HuH-7.5 (cell line): Measurements from ENCODE around the gene GID8.
"Not testable (repeated sequence)": the region's sequence is repeated elsewhere in the genome, so short reads cannot be mapped to it uniquely, and the experiment has no call there.

Source experiments
- DNase-seq: peaks from one replicate; pipeline ENCODE4 v3.0.0; 2011; ENCODE audit warnings: low spot score

Gene GID8

DNA sequence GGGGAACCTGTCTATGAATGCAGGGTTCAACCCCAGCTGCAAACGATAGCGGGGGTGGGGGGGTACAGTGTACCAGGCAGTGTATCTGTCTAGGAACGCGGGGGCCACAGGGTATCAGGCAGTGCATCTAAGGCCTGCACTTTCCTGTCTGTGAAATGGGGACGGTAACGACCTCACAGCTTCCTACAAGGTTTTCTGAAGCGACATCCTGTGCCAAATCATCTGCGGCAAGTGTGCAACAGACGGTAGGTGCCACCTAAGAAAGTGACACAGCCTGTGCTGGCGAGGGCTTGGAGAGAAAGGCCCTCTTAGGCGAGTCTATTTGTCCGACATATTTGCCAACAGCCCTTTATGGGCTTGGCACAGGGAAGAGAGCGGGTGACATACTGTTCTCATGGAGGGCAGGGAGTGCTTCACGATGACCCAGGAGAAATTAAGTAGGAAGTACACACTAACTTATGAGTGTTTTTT lies 15.5 kb upstream of the GID8 start:
- DNase-seq: no peak

DNA sequence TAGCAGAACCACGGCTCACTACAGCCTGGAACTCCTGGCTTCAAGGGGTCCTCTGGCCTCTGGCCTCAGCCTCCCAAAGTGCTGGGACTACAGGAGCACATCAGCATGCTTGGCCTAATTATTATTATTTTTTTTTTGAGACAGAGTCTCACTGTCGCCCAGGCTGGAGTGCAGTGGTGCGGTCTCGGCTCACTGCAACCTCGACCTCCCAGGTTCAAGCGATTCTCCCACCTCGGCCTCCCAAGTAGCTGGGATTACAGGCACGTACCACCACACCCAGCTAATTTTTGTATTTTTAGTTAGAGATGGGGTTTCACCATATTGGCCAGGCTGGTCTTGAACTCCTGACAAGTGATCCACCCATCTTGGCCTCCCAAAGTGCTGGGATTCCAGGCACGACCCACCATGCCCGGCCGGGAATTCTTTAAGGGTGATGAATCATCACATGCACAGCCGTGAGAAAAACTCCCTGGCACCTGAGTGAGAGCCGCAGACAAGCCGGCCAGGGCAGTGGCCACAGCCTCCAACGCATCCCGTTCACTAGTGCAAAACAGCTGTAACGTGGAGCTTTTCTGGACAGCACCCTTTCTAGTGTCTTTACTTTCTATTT lies 14.8 kb upstream of the GID8 start:
- not testable (repeated sequence) for DNase-seq

DNA sequence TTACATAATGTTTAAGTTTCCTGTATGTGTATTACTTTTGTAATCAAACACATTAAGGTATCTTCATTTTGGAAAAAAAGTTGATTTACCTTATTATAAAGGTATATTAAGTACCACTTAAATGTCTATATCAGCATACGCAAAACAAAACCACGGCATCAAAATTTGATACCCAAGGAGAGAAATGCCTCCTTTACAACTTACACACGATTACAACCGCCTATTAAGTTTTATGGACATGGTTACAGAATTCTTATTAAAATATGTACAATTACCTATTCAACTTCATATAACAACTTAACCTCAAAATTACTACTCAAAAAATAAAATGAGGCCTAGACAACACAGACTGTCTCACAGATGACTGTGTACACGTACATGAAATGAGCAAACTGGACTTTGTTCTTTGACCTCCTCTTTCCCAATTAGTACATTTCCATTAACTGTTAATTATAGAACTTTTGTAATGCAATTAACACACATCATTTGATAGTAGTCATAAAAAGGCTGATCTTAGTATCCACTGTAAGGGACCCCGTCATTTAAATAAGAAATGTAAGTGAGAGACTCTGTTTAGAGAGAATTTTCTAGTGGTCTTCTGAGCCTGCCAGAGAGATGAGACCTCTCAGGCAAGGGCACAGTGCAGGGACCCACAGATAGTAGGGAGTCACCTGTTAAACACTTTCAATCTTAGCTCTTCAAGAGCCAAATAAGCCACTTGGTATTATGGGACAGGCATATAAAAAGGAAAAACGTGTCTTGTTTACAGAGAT lies 14.1 kb upstream of the GID8 start:
- DNase-seq: no peak

DNA sequence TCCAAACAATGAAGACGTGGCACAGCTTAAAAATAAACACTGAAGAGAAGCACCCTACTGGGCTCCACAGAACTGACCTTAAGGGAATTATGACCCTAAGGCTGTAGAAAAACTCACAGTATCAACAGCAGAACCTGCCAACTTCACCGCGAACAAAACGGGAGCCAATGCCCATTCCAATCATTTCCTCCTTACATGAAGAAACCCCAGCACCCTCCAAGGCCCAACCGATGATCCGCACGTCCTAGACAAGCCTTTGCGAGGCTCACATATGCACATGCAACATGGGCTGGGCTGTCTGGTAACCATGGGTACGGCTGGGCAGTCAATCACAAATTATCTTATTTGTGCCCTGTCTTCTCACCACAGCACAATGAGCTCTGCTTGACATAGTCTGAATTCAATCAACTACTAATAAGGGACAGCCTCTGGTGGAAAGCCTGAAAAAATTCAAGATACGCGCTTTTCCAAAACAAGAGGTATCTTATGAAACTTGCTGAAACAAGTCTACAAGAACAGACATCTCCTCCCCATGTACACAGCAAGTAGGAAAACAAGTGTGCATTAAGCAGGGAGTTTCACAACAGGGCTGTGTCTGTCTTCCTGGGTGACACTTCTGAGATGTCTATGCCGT lies 13.4 kb upstream of the GID8 start:
- DNase-seq: peak; percentile 32

DNA sequence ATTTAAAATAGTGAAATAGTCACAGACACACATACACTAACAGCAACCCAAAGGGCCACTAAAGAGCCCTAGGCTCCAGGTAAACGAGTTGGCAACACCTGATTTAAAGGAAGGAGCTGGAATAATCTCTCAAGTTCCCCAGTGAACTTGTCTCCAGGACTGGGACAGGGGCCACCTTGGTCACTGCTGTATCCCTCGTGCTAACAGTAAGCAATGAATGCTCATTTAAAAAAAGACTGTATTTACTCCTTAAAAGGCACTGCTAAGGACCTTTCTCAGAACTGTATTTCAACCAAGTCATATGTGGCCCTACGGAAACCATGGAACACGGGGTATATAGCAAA lies 12.9 kb upstream of the GID8 start:
- DNase-seq: no peak

DNA sequence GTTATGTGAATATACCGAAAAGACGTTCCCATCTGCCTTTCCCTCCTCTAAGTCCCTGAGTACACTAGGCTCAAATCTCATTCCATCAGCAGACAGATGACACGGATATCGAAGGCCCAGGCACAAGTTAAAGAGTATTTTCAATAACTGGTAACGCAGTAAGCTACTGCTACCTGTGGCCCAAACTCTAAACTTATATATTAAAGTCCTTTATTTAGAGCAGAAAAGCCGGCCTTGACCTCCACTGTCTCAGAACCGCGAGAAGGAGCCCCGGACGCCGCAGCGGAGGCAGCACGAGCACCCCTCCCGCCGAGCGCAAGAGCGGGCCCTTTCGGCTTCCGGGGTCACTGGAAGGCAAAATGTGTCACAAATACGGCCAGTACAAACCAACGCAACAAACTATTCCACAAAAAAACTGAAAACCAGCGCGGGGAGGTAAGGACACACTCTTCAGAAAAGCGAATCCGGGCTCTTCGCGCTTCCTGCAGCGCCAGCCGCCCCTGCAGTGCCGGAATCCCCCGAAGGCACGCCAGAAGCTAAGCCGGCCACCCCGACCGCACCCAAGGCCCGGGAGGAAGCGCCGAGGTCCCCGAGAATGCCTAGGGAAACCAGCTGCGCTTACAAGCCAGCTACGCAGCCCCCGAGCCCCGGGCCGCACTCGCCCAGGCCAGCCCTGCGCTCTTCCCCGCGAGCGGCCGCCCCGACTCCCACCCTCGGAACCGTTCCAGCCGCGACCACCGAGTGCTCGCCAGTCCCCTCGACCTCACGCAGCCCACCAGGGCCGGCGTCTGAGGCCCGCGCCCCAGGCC lies 12.3 kb upstream of the GID8 start:
- peak; percentile 38 for DNase-seq

DNA sequence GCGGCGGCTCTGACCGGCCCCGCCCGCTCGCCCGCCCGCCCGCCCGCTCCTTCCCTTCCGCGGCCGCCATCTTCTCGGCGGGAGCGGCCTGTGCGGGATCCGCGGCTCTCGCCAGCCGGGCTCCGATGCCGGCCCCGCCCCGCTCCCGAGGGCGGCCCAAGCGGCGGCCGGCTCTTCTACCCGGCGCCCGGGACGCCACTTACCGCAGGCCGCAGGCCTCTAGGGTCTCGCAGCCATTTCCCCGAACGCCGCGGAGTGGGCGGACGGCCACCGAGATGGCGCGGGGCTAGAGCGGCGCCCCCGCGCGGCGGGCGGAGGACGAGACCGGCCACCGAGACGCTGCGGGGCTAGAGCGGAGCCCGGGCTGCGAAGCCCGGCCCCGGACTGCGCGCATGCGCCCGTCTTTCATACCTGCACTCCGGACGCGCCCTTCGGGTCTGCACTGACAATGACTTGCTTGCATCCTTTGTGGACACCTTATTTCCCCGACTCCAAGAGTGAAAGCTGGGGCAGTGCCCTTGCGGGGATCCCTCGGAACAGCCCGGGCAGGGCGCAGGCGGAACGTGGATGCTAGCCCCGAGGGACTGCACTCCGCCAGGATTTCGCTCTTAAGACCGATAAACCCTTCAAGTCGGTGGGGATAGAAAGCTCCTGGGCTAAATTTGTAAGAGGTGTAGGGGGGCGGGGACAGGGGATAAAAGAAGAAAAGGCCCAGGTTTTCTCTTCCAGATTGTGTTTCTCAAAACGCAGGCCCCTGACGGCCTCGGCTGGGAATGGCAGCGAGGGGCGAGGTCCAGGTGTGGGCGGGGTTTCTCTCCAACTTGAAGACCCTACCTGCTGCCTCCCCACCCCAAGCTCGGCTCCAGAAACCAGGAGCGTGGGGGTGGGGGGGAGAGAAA lies 11.5 kb upstream of the GID8 start, which contains the start of gene DIDO1:
TSS of gene DIDO1 (minus strand) at position 277 of the 899 bp plus-strand sequence.
- DNase-seq: peak; percentile 99

DNA sequence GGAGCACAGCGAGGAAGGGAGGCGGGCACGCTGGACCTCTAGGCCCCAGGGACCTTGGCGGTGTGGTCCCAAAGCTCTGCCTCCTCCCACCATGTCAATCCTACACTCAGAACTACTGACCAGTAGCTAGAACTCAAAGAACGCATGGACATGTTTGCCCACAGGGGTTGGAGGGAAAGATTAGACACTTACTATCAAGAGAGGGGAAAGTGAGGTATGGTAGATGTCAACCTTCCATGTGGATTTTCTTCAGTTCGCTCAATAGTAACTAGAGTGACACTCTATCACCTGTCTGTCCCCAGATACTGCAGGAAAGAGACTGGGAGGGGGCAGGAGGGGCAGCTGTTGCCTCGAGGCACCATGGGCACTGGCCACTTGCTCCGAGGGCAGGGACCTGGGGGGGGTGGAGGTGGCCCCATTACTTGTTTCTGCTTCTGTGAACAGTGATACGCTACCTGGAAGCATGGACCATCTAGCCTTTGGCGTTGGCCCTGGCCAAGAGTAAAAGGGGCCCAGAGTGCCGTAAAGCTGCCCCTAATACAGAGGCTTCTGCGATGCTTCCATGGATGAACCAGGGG lies 10.7 kb upstream of the GID8 start:
- no peak for DNase-seq

DNA sequence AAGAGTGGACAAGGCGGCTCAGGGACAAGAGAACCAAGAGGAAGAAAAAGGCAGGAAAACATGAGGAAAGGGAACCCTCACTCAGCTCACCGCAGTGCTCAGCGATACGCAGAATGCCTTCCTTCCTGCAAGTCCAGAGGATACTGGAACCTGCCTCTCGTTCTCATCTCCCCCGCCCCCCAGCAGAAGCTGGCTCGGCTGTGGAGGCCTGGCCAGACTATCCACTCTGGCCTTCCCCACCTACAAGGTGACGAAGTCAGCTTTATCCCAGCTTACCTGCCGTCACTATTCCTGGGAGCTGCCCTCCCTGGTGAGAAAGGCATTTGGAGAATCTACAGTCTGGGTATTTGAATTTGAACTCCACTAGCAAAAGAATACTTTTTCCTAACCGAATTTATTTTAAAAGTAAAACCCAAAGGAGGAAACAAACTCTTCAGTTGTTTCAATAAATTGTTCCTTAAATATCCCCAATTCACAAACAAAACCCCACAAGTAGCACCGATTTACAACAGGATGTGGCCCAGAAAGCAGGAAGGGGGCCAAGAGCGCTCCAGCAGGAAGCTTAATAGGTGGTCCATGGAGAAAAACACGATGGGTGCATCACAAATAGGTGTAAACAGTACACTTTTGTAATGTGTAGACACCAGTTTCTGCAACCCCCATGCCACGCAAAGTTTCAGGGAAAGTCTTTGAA lies 9.6 kb upstream of the GID8 start:
- DNase-seq: no peak

DNA sequence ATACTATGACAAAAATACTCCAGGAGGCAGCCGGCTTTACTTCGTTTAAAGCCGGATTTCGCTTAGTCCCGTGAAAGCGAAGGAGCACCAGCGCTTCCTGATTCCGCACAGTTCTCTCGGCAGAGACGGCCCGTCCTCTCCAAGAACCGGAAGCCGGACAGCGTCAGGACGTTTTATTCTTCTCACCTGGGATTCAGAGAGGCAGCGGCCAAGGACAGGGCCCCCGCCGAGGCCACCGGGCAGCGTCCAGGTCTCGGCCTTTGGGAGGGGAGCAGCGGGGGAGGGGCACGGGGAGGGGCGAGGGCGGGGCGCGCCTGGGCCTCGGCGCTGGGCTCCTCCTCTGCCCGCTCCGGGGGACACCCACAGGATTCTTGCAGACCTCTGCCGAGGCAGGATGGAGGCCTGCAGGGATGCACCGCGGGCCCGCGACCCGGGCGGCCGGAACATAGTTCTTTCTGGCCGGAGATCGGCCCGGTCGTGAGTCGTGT lies 8.9 kb upstream of the GID8 start:
- no peak for DNase-seq

DNA sequence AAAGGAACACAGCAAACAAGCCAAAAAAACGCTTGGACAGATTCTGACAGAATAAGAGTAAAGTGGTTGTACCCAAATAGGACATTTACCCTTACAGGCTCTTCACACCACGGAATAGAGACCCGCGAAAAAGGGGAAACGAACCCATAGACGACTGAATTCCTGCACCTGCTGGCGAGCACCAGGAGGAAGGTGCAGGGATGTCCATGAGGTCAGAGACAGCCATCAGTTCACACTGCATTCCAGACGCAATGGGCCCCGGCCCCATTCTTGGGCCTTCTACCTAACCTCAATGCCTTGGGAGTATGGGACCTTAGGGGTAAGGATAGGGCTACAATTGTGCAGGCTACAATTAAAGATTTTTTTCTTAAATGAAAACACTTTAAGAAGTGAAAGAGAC lies 6.5 kb upstream of the GID8 start:
- no peak for DNase-seq

DNA sequence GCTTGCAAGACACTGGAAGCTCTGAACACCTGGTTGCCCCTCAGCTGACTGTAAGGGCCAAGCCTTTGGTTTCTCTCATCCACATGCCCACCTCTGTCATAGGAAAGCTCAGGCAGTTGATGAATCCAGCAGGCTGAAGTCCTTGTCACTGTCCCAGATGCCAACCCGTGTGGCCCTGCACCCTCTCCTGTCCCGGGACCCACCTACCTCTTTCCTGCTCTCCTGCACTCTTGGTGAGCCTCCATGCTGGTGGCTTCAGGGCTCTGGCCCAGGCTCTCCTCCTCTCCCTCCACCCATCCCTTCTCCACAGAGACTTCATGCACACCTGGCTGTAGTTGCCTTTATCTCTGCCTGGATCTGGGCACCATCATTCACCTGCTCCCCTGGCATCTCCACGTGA lies 4.0 kb upstream of the GID8 start:
- no peak for DNase-seq

DNA sequence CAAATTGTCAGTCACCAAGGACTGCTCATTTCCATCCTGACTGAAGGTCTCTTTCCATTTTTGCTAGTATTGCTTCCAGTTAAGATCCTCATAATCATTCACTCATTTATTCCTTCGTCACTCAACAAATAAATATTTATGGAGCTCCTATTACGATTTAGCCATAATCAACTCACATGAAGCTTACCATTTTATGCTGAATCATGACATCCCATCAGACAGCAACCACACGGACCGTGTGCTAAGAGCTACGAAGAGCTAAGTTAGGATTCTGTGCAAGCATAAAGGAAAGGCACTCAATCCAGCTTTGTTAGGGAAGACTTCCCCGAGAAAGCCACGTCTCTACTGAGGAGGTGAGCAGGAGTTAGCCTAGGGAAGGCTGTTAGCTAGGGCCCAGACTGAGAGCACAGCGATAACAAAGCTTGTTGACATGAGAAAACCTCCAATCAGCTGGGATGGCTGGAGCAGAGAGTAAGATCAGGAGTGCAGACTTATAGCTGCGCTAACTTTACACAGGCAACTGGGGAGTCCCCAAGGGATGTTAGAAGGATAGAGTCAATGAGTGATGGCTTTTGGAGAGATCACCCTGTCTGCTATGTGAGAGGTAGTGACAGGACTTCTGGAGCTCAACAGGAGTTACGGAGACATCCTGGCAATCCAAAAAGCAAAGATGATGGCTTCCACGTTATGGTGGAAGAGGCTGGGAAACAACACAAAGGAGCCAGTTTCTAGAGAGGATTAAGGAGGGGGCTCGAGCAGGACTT lies 2.6 kb upstream of the GID8 start:
- DNase-seq: no peak

DNA sequence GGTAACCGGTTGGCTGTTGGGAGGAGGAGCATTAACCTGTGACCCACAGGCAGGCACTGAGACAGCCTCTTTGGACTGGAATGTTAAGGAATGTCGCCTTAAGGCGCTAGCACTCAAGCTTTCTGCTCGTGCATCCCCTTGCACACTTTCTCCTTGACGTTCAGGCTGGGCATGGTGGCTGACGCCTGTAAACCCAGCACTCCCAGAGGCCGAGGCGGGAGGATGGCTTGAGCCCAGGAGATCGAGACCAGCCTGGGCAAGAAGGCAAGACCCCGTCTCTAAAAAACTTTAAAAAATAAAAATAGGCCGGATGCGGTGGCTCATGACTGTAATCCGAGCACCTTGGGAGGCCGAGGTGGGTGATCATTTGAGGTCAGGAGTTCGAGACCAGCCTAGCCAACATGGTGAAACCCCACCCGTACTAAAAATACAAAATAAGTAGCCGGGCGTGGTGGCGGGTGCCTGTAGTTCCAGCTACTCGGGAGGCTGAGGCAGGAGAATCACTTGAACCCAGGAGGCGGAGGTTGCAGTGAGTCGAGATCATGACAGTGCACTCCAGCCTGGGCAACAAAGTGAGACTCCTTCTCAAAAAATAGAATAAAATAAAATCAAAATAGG lies 1.9 kb upstream of the GID8 start:
- DNase-seq: no peak

DNA sequence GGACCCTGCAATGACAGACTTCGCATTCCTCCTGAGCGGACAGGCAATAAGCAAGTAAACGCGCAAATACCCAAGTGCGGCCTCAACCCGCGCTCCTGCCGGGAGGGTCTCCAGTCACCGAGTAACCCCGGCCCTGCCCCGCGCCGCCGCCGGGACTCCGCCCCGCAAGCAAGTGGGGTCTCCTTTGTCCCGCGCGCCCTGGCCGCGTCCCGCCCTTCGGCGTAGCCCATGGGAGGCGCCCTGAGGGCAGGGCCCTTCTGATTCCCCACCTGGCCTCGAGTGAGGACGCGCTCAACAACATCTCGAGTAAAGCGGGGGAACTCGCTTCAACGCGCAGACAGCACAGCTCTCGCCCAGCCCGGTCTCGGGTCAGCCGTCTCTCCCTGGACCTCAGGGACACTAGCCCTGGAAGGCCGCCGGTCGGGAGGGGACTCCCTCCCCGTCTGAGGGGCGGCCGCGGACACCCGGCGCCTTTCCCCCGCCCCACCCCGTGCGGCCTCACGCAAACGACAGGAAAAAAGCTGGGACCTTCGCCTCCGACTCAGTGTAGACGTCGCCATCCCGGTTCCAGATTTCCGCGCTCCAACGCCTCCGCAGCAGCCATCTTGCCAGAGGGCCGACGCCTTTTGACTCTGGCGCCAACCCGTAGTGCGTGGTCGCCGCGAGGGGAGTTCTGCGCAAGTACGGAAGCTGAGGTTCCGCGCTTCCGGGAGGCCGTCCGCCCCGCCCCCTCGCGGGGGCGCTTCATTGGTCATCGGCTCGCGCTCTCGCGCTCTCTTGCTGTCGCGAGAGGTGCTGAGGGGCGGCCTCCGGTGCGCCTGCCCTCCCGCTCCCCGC lies 461 bp upstream of the GID8 start:
- peak; percentile 91 for DNase-seq

DNA sequence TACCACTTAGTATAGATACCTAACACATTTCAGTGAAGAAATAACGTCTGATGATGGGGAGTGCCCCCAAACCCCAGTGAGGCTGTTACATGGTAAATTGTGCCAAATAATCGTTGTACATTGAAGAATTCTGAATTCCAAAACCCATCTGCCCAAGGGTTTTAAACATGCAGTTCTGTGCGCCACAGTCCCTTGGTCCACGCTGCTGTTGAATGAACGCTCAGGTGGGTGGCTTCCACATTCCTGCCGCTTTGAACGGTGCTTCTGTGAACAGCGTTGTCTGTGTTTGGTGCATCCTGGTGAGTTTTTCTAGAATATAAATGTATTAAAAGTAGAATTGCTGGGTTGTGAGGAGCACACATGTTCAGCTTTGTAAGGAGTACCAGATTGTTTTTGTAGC lies 2.9 kb downstream of the GID8 start:
- no peak for DNase-seq

DNA sequence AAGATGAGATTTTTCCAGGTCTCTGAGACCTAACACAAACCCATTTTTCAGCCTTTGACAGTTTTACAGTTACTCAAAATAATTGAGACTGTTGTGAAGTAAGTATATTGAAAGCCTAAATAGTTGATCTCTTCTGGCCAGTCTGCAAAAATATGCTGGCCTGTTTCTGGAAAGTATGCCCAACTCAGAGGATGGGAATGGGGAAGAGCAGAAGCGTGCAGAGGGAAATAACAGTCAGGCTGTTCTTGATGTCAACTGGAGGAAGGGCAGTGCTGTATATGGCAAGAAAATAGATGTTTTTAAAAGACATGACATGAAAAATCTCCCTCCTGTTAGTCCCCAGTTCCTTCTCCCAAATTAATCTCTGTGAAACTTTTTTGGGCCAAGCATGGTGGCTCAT lies 3.8 kb downstream of the GID8 start:
- DNase-seq: no peak

DNA sequence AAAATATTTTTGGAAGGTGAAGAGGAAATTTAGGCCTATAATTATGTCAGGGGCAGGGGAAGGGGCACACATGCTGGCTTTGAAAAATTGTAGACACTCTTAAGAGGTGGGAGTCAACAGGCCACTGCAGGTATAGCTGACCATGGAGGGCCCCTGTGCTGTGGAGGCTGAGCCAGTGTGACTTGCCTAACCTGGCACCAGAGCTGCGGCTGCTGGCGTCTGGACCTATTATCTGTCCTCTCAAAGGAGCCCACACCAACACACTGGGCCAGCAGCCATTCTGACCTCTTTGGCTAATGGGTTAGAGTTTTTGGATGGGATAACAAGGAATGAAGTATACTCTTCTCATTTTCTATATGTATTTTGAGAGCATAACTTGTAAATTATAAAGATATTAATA lies 4.5 kb downstream of the GID8 start:
- DNase-seq: no peak
